HCT116 (cell line): Measurements from ENCODE around the gene UBR3. TPM values are rescaled to one million over a fixed set of nuclear protein-coding genes. Genes with fewer than 3 reads are reported as not detected.

Experiments
- ATAC-seq: fragments of 200-7000 bp; cut with Tn5 transposase; 2 replicates; pipeline ENCODE4 v1.9.1; 2020; ENCODE audit warnings: mild to moderate bottlenecking, moderate library complexity
- BruUV-seq: library from RNA; stranded (reverse); fragments of 400-500 nt; replicated peaks from 2 replicates; lab custom pipeline; 2021; lab: Mats Ljungman, UMichigan
- CTCF ChIA-PET: fragments of 300-600 bp; sonication (Branson Sonifier 250); formaldehyde crosslinking; loops from one replicate; lab custom pipeline; 2021; ENCODE audit warnings: antibody characterized with exemption; lab: Charles Lee
- POLR2A ChIA-PET: fragments of 300-600, 350-600 bp; sonication (Branson Sonifier 250); formaldehyde crosslinking; loops from one replicate; lab custom pipeline; 2021; ENCODE audit warnings: antibody characterized with exemption; lab: Charles Lee
- RAD21 ChIA-PET, 2 experiments: fragments of 300-600 bp; sonication (Branson Sonifier 250); formaldehyde crosslinking; loops; one replicate each; lab custom pipeline; 2023; ENCODE audit warnings: low total read pairs in 2 of 2; ENCODE audit not compliant: uncharacterized antibody in 2 of 2, unreplicated experiment in 2 of 2, low non-redundant PET in 1 of 2; lab: Charles Lee
- DNase-seq: peaks from one replicate; pipeline ENCODE4 v3.0.0-alpha.2; 2010; ENCODE audit warnings: low read depth, low spot score
- H2AFZ ChIP-seq: fragments of 200-600 bp; shearing (Covaris generic), sonication (generic); 2 replicates; pipeline ENCODE4 v1.6.1; 2017; ENCODE audit warnings: low read depth, mixed run types, mixed read lengths, antibody characterized with exemption, low read length; ENCODE audit not compliant: poor library complexity, severe bottlenecking
- H3K27ac ChIP-seq: 2 replicates; pipeline ENCODE4 v1.5.1; 2012; ENCODE audit warnings: low read depth, low read length
- H3K27me3 ChIP-seq: fragments of 200-600 bp; sonication (generic); 2 replicates; pipeline ENCODE4 v1.6.1; 2016; ENCODE audit warnings: mixed run types, low read length, mixed read lengths; ENCODE audit not compliant: insufficient read depth
- H3K36me3 ChIP-seq, 2 experiments: fragments of 200-500 bp in 1 of 2; fragments of 200-600 bp in 1 of 2; sonication (Bioruptor generic) in 1 of 2; sonication (generic) in 1 of 2; 2 replicates each; pipeline versions ENCODE4 v1.5.1 to v1.6.1; 2014 to 2016; ENCODE audit warnings: low read length in 2 of 2, inconsistent platforms in 1 of 2, mixed read lengths in 1 of 2, mixed run types in 1 of 2; ENCODE audit not compliant: insufficient read depth in 2 of 2, control insufficient read depth in 1 of 2
- H3K4me1 ChIP-seq, 2 experiments: fragments of 200-600 bp in 1 of 2; sonication (generic) in 1 of 2; 2 replicates each; pipeline versions ENCODE4 v1.5.1 to v1.6.1; 2012 to 2017; ENCODE audit warnings: low read length in 2 of 2, inconsistent platforms in 1 of 2, mild to moderate bottlenecking in 1 of 2, mixed read lengths in 1 of 2, mixed run types in 1 of 2, moderate library complexity in 1 of 2; ENCODE audit not compliant: insufficient read depth in 2 of 2, control insufficient read depth in 1 of 2
- H3K4me2 ChIP-seq: fragments of 200-600 bp; sonication (generic); 2 replicates; pipeline ENCODE4 v1.6.1; 2017; ENCODE audit warnings: mixed run types, low read length, mixed read lengths
- H3K4me3 ChIP-seq, 2 experiments: fragments of 200-600 bp in 1 of 2; sonication (generic) in 1 of 2; replicated peaks in 1 of 2; 2 replicates each; pipeline ENCODE4 v1.5.1; 2011 to 2016; ENCODE audit warnings: low read length in 2 of 2, control low read depth in 1 of 2, low read depth in 1 of 2, mild to moderate bottlenecking in 1 of 2, mixed read lengths in 1 of 2, mixed run types in 1 of 2
- H3K79me2 ChIP-seq: fragments of 200-600 bp; sonication (generic); 2 replicates; pipeline ENCODE4 v1.6.1; 2017; ENCODE audit warnings: mild to moderate bottlenecking, mixed run types, low read length, moderate library complexity, mixed read lengths; ENCODE audit not compliant: insufficient read depth
- H3K9ac ChIP-seq: fragments of 200-600 bp; sonication (generic); 2 replicates; pipeline ENCODE4 v1.6.1; 2016; ENCODE audit warnings: low read length, mixed read lengths
- H3K9me2 ChIP-seq: fragments of 200-600 bp; sonication (generic), shearing (Covaris generic); 2 replicates; pipeline ENCODE4 v1.6.1; 2017; ENCODE audit warnings: mixed run types, mild to moderate bottlenecking, moderate library complexity; ENCODE audit not compliant: insufficient read depth
- H3K9me3 ChIP-seq, 2 experiments: fragments of 200-500 bp in 1 of 2; fragments of 200-600 bp in 1 of 2; sonication (Bioruptor generic) in 1 of 2; sonication (generic) in 1 of 2; 2 replicates each; pipeline ENCODE4 v1.6.1; 2014 to 2017; ENCODE audit warnings: low read length in 2 of 2, mixed read lengths in 2 of 2, inconsistent platforms in 1 of 2, low read depth in 1 of 2, mild to moderate bottlenecking in 1 of 2, mixed run types in 1 of 2, moderate library complexity in 1 of 2; ENCODE audit not compliant: control insufficient read depth in 1 of 2, insufficient read depth in 1 of 2
- H4K20me1 ChIP-seq: fragments of 200-600 bp; sonication (generic), shearing (Covaris generic); 2 replicates; pipeline ENCODE4 v1.6.1; 2017; ENCODE audit warnings: mixed run types, mild to moderate bottlenecking, moderate library complexity; ENCODE audit not compliant: insufficient read depth
- CEBPB ChIP-seq: IDR thresholded peaks from 2 replicates; pipeline ENCODE4 v1.6.1; 2012; ENCODE audit warnings: low read depth
- EGR1 ChIP-seq: IDR thresholded peaks from 2 replicates; pipeline ENCODE4 v1.6.1; 2012; ENCODE audit warnings: low read depth
- ELF1 ChIP-seq: IDR thresholded peaks from 2 replicates; pipeline ENCODE4 v1.6.1; 2012; ENCODE audit warnings: low read depth, borderline replicate concordance
- EZH2phosphoT487 ChIP-seq: fragments of 200-600 bp; IDR thresholded peaks from 2 replicates; pipeline ENCODE4 v1.6.1; 2018; ENCODE audit warnings: antibody characterized with exemption, borderline replicate concordance
- RAD21 ChIP-seq: IDR thresholded peaks from 2 replicates; pipeline ENCODE4 v1.6.1; 2012; ENCODE audit warnings: low read depth, mild to moderate bottlenecking
- intact Hi-C: fragments of 100-400 bp; cut with micrococcal nuclease; formaldehyde crosslinking; loops from 2 replicates; pipeline ENCODE4 v1.10.0; 2022
- total RNA-seq: library from RNA; stranded (reverse); gene quantifications from one replicate; pipeline ENCODE4 v1.2.1, GENCODE V29; 2021; ENCODE audit not compliant: unreplicated experiment
- TF ChIP-seq, protein P1 (sequence below), 3 experiments: fragments of 200-600 bp in 1 of 3; sonication (generic) in 1 of 3; IDR thresholded peaks in 2 of 3; conservative IDR thresholded peaks in 1 of 3; 2 replicates each; pipeline ENCODE4 v1.5.1; 2012 to 2017; ENCODE audit warnings: low read depth in 2 of 3, low read length in 2 of 3, antibody characterized with exemption in 1 of 3, borderline replicate concordance in 1 of 3, control low read depth in 1 of 3, mild to moderate bottlenecking in 1 of 3, mixed read lengths in 1 of 3, mixed run types in 1 of 3, moderate library complexity in 1 of 3; ENCODE audit not compliant: insufficient read depth in 1 of 3

The UBR3 gene
- total RNA-seq, 1 experiment from 2014 or later = 29.5 TPM

DNA sequence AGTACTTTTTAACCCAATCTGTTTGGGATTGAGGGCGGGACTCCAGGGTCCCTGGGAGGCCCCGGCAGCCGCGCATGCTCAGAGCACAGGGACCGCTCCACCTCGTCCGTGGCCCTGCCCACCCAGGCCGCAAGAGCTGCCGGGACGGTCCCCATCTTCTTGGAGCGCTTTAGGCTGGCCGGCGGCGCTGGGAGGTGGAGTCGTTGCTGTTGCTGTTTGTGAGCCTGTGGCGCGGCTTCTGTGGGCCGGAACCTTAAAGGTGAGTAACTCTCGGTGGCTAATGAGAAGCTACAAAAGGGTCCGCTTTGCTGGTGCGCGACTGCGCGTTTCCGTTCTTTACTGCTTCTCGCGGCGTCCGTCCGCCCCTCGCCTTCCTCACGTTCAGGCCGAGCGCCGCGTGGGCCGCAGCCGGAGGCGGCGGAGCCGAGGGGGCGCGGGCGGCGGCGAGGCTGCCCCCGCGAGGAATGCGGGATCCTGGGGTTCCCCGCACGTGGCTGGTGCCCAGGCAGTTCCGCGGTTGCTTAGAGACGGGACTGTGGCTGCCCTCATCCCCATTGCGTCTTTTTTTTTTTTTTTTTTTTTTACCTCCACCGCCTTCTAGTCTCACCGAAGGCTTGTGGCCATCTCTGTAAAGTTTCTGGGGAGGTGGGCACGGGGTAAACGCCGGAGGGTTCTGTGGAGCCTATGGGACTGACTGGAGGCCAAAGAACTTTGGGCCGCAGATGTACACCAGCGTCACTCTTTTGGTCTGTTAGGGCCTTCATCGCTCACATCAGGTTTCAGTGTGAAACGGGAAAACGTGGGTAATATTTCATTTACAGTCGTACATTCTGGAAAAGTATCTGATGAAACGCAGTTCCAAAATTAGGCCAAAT is 28.3 kb upstream of the UBR3 start, which contains the start of gene SSB (continued):
- TF ChIP-seq, protein P1, sequence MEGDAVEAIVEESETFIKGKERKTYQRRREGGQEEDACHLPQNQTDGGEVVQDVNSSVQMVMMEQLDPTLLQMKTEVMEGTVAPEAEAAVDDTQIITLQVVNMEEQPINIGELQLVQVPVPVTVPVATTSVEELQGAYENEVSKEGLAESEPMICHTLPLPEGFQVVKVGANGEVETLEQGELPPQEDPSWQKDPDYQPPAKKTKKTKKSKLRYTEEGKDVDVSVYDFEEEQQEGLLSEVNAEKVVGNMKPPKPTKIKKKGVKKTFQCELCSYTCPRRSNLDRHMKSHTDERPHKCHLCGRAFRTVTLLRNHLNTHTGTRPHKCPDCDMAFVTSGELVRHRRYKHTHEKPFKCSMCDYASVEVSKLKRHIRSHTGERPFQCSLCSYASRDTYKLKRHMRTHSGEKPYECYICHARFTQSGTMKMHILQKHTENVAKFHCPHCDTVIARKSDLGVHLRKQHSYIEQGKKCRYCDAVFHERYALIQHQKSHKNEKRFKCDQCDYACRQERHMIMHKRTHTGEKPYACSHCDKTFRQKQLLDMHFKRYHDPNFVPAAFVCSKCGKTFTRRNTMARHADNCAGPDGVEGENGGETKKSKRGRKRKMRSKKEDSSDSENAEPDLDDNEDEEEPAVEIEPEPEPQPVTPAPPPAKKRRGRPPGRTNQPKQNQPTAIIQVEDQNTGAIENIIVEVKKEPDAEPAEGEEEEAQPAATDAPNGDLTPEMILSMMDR (IDR thresholded peaks at IDR 0.05 in 2 of 3, conservative IDR thresholded peaks at IDR 0.05 in 1 of 3; ENCODE audit: borderline replicate concordance in 1 of 3, insufficient read depth in 1 of 3, low read depth in 2 of 3, low read length in 2 of 3) = no peak
- TF ChIP-seq EZH2phosphoT487 = no peak

DNA sequence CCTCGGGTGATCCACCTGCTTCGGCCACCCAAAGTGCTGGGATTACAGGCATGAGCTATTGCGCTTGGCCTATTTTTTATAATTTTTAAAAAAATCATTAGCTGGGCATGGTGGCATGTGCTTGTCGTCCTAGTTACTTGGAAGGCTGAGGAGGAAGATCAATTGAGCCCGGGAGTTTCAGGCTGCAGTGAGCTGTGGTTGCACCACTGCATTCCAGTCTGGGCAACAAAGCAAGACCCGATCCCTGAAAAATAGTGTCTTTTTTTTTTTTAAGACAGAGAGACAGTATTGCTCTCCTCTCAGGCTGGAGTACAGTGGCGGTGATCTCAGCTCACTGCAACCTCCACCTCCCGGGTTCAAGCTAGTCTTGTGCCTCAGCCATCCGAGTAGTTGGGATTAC is 23.8 kb upstream of the UBR3 start:
- ATAC-seq = no peak
- POLR2A ChIA-PET = no interaction called here
- TF ChIP-seq CEBPB (no peak), ELF1 (no peak), RAD21 (no peak), EGR1 (no peak)
- TF ChIP-seq, protein P1 (IDR thresholded peaks at IDR 0.05 in 2 of 3, conservative IDR thresholded peaks at IDR 0.05 in 1 of 3; ENCODE audit: borderline replicate concordance in 1 of 3, insufficient read depth in 1 of 3, low read depth in 2 of 3, low read length in 2 of 3) = no peak
- peaks cover 96% of the 10 kb centered on the region for H3K79me2 ChIP-seq
- no peak for DNase-seq
- H3K4me1 ChIP-seq = peaks cover 2 to 11% of the 10 kb centered on the region in 2 experiments; a peak in 3 of 4 replicates
- no peak overlapping the region for H3K4me3 ChIP-seq
- BruUV-seq = no TSS peak
- intact Hi-C loops = no loop called here
- no peak overlapping the region for H3K4me2 ChIP-seq
- CTCF ChIA-PET = no interaction called here
- no peaks in the 10 kb centered on the region for H3K9me3 ChIP-seq
- RAD21 ChIA-PET = no interaction called here
- no peaks in the 10 kb centered on the region for H3K9me2 ChIP-seq
- H4K20me1 ChIP-seq = 0 out of 2 replicates have a peak, but pooled peaks cover 13% of the 10 kb centered on the region
- no peak overlapping the region for H3K27ac ChIP-seq
- no peaks in the 10 kb centered on the region for H3K27me3 ChIP-seq
- peaks cover 47 to 49% of the 10 kb centered on the region in 2 experiments for H3K36me3 ChIP-seq
- H3K9ac ChIP-seq = no peak overlapping the region
- no peak overlapping the region for H2AFZ ChIP-seq
